CD4-positive, alpha-beta T cell treated with Interleukin-4 for 4 hours (primary cell): Measurements from ENCODE around the gene NELL1.
"Not testable (repeated sequence)": the region's sequence is repeated elsewhere in the genome, so short reads cannot be mapped to it uniquely, and the experiment has no call there.

ENCODE experiments used
- DNase-seq: peaks from one replicate; pipeline ENCODE4 v3.0.0-alpha.2; 2020

NELL1 gene

DNA sequence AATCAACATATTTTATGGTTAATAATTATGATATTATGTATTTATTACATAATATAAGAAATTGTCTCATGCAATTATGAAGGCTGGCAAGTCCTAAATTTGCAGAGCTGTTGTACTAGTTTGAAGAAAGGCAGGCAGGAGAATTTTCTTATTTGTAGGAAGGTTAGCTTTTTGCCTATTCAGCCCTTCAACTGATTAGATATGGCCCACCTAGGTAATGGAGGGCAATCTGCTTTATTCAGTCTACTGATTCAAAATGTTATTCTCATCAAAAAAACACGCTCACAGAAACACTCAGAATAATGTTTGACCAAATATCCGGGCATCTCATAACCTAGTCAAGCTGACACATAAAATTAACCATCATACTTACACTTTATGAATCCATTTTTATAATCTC lies 589.0 kb downstream of the NELL1 start:
- no peak for DNase-seq

DNA sequence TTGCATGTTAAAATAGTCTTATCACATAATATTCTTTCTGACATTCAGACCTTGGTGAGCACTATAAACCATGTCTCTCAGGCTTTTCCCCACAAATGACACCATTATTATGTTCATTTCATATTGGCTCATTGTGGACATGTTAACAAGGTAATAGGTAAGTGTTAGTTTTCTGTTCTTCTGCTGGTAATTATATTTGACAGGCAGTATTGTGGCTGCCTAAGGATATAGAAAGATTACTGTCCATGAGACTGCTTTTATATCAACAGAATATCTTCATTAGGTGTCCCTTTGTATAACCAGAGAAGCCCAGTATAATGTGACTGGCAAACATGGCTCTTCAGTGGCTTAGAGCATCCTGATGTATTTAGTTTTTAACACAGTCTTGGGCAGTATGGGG lies 590.7 kb downstream of the NELL1 start:
- no peak for DNase-seq

DNA sequence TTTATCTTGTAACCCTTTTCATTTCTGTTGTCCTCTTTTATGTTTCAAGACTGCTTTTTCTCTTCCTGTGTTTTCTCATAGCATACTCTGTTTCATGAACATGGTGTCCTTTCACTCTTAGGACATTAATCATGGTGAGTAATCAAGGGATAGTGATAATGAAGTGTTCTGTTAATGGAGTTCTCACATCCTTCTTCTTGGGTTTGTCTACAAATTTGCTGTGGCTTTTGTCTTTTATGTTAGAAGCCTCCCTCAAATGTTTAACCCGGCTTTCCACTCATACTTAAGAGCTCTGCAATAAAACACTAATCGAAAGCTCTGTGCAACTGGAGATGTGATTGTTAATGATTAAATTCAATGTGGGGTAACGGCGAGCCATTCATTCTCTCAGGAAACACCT lies 593.6 kb downstream of the NELL1 start:
- no peak for DNase-seq

DNA sequence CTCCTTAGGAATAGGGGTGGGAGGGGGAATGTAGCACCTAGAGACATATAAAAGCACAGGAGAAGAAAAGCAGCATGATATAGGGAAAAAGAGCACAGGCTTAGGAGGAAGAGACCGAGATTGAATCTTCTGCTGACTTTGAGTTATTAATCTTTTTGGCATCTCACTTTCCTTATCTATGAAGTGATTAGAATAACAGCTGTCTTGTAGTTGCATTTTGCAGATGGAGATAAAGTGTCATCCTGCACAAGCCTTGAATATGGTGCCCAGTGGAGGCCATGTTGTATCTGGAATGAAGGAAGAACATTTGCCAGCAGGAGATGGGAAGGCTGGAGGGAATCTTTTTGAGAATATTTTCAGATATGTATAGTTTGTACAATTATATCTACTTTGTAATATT lies 594.7 kb downstream of the NELL1 start:
- no peak for DNase-seq

DNA sequence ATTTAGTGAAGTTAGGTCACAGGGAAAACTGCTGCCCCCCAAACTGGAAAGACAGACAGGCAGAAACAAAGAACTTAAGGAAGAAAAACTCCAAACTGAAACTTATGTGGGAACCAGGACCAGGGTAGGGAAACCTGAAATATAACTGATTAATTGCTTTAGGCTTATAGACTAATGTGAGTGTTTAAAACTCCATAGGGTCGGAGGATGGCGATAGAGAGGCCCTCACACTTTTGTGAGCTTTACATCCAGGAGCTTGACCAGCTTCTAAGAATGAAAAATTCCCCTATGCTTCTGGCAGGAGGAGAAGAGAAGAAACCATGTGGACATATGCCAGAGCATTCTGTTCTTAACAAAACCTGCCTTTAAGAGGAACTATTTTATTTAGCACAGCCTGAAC lies 598.6 kb downstream of the NELL1 start:
- DNase-seq = no peak

DNA sequence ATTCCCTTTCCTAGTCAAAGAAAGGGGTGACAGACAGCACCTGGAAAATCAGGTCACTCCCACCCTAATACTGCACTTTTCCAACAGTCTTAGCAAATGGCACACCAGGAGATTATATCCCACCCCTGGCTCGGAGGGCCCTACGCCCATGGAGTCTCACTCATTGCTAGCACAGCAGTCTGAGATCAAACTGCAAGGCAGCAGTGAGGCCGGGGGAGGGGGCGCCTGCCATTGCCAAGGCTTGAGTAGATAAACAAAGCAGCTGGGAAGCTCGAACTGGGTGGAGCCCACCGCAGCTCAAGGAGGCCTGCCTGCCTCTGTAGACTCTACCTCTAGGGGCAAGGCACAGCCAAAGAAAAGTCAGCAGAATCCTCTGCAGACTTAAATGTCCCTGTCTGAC lies 602.8 kb downstream of the NELL1 start:
- DNase-seq = not testable (repeated sequence)

DNA sequence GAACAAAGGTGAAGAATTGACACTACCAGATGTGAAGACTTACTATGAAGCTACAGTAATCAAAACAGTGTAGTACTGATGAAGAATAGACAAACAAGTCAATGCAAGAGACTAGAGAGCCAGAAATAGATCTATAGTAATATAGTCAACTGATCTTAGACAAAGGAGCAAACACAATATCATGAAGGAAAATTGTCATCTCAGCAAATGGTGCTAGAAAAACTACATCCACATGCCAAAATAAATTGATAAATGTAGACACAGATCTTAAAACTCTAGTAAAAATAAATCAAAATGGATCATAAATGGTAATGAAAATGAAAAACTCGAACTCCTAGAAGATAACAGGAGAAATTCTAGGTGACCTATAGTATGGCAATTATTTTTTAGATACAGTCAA lies 609.5 kb downstream of the NELL1 start:
- DNase-seq = no peak

DNA sequence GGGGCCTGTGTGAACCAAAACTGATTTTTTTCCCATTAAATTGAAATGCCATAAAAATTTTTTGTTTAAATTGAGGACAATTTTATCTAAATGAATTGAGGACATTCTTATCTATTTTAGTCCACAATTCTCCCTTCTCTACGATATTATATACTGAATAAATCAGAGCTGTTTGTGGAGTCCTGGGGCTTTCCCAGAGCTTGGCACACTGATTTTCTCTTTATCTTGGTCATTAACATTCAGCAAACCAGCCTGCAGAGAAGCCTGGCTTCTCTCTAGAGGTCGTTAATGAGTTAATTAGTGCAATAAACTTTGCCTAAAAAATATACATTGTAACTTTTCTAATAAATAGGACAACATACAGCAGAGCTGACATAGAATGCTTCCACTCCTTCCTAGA lies 615.7 kb downstream of the NELL1 start:
- no peak for DNase-seq

DNA sequence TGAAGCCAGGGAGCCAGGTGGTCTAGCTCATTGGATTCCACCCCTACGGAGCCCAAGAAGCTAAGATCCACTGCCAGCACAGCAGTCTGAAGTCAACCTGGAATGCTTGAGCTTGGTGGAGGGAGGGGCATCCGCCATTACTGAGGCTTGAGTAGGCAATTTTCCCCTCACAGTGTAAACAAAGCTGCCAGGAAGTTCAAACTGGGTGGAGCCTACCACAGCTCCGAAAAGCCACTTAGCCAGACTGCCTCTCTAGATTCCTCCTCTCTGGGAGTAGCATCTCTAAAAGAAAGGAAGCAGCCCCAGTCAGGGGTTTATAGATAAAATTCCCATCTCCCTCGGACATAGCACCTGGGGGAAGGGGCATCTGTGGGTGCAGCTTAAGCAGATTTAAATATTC lies 620.3 kb downstream of the NELL1 start:
- no peak for DNase-seq

DNA sequence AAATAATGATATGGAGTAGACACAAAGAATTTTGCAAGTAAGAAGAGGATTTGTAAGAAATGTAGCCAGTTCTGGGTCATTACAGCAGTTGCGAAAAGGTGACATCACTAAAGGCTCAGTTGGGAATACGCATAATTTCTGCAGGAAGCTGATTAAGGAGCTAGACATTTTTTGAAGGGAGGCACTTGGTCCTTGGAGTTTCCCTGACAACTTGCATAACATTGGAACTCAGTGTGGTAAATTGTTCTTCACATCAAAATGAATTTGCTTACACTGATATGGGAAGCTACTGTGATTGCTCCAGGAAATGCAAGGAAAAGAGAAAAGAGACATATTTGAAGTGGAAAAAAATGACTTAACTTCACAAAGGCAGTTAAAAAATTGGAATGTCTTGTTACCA lies 626.1 kb downstream of the NELL1 start:
- DNase-seq = no peak

DNA sequence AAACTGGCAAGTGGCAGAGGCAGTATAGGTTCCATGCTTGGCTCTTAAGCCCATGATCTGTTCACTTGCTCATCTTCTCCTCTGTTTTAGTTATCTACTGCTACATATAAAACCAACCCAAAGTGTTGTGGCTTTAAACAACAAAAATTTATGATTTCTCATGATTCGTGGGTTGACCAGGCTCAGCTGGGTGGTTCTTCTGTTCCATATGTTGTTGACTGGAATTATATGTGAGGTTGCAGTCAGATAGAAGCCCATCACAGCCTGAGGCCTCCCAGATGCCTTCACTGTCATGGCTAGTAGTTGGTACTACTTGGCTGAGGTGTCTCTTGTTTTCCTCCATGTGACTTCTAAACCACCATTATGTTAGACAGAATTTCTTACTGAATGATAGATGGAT lies 632.6 kb downstream of the NELL1 start:
- DNase-seq = no peak

DNA sequence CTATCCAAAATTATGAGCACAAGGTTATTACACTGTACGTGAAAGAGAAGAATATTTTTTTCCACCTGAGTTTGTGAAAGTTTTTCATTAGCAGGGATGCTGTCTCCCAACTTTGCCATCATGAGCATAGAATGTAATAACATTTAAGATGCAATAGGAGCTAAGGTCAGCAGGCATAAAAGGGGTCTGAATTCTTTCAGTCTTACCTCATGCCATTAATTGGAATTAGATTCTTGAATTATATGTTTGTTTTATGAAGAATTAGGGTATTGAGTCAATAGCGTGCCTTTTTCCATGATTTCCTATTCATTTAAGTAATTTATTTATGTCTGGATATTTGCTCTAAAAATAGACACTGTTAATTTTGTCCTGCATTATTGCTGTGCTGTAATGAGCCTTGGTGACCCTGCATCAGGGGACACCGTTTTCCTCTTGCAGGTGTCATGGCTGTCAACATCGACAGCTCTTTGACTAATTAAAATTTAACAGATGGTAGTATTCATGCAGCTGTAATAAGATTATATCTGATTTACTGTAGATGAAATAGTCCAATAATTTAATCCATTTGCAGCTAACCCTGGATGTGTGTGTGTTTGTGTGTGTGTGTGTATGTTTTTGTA lies 637.5 kb downstream of the NELL1 start:
- DNase-seq = no peak

DNA sequence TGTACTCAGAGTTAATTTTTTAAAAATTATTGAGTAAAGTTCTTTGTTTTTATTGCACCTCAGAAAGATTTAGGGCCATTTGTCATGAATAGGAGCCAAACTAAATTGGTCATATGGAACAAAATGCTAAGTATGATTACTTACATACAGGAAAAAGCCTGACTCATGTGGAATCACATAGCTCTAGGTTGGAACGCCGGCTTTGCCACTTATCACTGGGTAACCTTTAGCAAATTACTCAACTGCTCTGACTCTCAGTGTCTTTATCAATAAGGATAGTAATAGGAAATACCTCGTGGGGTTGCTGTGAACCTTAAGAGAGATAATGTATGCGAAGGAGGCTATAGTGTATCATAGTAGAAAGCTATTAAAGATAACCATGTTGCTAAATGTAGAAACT lies 638.5 kb downstream of the NELL1 start:
- no peak for DNase-seq

DNA sequence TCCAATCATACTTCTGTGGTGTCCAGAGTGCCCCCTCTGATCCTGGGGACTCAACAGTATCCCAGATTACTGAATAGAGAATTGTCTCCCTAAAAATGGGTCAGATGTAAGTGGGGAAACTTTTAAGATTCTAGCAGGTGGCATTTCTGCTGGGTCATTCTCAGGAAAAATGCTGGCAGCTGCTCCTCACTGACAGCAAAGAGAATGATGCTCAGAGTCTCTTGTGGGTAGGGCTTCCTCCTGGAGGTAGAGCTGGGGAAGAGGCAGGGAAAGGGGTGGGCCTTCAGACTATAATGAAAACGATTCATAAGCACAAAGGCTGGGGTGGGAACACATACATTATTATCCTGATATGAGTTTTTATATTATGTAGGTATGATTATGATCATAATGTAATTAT lies 647.2 kb downstream of the NELL1 start:
- no peak for DNase-seq

DNA sequence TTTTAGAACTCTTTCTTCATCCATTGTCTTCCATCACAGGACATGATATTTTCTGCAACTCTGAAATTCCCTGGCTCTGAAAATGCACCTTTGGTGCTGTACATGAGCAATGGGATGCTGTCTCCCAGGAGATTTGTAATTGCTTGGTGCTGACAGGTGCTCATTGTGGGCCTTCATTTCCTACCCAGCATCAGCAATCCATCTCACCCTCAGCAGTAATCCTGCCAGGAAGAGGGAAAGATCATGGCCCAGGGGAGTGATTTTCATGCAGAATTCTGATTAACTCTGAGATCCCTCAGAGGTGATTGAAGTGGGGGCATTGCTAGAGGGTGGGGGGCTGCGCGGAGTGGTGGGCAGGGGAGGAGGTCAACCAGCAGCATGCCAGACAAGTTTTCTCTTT lies 651.7 kb downstream of the NELL1 start:
- no peak for DNase-seq

DNA sequence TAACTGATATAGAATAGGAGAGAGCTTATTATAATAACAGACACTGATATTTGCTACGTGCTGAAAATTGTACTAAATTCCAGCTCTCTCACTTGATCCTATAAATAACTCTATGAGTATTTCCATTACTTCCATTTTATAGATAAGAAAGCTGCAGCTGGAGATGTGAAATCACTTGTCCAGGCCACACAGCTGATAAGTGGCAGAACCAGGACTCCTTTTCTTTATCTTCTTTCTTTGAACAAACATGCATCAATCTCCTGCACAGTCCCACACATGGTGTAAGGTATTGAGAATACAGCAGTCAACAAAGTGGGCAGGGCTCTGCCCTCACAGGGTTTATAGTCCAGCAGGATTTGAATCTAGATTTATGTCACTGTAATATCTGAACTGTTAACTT lies 652.1 kb downstream of the NELL1 start:
- DNase-seq = no peak

DNA sequence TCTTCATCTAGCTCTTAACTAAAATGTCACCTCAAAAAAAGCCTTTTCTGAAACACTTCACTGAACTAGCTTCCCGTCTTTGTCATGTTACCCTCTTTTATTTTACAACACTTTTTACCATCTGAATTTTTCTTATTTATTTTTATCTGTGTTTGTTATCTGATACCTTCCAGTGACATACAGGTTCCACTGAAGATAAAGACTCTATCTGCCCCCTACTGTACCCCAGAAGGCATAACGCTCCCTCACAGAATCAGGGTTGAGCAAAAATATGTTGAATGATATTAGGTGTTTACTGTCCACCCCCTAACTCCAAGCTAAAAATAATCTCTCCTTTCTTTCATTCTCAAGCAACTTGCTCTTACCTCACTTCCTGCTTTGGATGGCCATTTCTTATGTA lies 654.2 kb downstream of the NELL1 start:
- DNase-seq = no peak

DNA sequence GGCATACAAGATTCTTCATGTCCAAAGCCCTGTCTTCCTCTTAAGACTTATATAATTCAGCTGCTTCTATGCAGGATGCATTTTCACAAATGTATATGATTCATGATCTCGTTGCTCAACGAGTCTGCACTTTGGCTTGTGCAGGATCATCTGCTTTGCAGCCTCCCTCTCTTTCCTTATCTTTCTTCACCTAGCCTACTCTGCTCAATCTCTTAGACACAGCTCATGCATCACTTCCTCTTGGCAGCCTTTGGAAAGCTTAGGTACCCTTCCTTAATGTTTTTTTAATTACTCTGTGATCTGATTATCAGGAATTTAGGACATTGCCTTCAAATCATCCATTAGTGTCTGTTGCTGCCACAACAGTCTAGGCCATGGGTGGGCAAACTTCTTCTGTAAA lies 673.8 kb downstream of the NELL1 start:
- no peak for DNase-seq

DNA sequence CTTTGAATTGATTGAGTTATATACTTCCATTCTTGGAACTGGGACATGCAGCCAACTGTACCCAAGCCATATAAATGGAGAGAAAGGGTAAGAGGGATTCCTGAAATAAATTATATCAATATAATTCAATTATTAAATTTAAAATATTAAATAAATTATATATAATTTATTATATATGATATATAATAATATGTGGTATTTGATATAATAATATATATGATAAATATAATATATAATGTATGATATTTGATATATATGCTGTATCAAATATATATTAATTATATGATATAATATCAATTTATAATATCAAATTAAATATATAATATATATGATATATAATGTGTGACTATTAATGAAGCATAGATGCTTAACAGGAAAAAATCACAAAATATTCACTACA lies 677.0 kb downstream of the NELL1 start:
- no peak for DNase-seq

DNA sequence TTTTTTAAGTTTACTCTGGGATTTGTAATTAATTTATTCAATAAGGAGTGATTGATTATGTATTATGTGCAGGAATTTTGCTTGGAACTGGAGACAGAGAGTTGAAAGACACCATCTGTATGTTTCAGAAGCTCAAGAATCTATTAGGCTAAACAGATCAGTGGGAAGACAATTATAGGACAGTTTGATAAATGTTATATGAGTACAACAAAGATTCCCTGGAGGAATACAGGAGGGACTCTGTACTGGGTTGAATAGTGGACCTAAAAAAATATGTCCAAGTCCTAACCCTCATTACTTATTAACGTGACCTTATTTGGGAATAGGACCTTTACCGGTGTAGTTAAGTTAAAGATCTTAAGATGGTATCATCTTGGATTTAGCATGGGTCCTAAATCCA lies 681.2 kb downstream of the NELL1 start:
- no peak for DNase-seq

DNA sequence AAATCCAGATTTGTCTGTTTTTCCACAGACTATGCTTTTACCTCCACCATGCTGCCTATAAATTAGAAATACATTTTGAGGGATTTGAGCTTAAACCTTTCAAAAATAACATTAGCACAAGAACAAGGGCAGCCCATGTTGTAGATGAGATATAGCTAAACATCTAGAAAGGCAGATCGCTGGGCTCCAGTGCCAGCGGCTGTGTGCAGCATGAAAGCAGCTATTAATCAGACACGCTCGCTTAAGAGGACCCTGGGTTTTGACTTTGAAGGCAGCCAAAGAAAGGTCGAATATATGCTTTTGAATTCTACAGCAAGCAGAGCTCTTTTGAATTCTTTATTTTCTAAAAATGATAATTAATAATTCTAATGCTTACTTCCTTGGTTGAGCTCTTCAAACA lies 684.0 kb downstream of the NELL1 start:
- no peak for DNase-seq

DNA sequence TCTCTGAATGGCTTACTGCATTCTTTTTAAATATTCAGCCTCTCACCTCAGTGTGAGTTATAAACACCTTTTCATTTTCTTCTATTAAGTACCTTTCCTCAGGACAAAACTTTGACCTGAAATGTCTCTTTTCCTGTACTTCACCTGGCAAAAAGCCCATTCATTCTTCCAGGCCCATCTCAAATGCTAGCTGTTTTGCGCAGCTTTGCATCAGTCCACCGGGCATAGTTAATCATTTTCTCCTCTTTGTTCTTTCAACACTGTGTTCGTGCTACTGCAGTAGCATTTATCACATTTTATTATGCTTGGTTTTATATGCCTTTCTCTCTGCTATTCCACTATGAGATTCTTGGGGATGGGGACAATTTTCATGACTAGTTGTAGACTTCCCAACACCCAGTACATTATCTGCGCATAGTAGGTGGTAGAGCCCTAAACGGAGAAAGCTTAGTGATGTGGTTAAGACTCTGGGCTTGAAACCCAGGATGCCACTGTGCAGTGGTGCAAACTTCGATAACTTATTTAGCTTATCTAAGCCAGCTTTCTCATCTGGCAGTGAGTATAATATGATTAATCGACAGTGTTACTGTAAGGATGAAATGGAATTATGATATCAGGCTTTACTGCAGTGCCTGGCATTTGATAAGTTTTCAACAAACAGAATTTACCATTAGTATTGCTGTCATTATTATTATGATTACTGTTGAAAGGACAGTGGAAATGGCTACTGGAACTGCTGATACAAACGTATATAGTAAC lies 695.7 kb downstream of the NELL1 start:
- no peak for DNase-seq

DNA sequence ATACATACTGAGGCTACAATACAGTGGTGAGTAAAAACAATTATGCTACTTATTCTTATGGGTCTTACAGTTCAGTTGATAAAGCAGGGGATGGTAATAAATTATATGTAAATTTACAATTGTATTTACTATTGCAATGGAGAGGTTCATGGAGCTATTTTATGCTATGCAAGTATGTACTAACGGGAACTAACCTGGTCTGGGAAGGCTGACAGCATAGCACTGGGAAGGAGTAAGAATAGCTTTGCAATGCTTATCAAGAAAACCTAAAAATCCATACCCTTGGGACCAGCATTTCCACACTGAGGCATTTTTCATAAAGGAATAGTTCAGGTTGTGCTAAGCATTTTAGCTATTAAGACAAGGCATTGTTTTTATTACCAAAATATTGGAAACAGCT lies 700.6 kb downstream of the NELL1 start:
- no peak for DNase-seq

DNA sequence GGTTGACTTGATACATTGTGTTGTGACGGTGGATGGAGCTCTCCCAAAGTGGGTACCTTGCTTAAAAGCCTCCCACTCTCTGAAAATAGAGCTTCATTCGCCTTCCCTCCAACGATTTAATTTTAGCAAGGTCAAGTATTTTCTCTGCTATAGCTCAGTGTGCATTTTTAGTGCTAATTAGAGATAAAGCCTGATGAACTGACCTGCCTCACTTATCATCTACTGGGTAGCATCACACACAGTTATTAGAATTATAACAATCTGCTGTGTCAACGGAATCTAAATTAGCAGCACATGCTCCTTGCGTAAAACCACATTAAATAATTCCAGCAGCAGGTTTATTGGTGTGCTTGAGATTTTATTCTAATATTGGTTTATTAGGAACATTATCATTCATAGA lies 701.7 kb downstream of the NELL1 start:
- no peak for DNase-seq

DNA sequence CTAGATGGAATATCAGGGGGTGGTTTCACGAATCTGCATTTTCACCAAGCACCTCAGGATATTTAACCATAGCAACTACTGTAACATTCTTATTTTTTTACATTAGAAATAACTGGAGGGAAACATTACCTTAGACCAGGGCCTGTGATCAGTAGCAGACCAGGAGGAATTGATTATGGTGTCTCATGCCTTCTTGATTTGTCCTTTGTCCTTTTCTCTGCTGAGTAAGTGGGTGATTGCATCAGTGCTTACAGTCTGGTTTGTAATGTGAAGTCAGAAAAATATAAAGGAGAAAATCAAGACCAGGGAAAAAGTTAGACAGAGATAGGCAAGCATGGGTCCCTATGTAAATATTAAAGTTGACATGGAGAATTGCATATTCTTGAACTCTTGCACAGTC lies 703.3 kb downstream of the NELL1 start:
- DNase-seq = no peak
